Measurements from ENCODE around the gene SMCO4. TPM values are rescaled to one million over a fixed set of nuclear protein-coding genes. Genes with fewer than 3 reads are reported as not detected.

SMCO4 gene
- total RNA-seq, 2 experiments from 2014 or later = 0.30 TPM; not detected in 1

GRCh38 chr11:93564895-93565294 lies 21.7 kb upstream of the SMCO4 start:
- Histone ChIP-seq H3K27me3 (ENCODE audit: control insufficient read depth in 1 of 2, insufficient read depth in 2 of 2, low read length in 2 of 2) (peaks cover 0 to 6% of the 10 kb centered on the region in 2 experiments), H3K36me3 (ENCODE audit: insufficient read depth, low read length) (no peaks in the 10 kb centered on the region), H3K9me3 (ENCODE audit: control insufficient read depth in 1 of 2, insufficient read depth in 1 of 2, low read length in 2 of 2) (no peaks in the 10 kb centered on the region), H3K4me3 (ENCODE audit: low read length) (no peak overlapping the region), H3K27ac (ENCODE audit: low read depth in 1 of 2, low read length in 2 of 2) (no peak overlapping the region), H3K4me1 (ENCODE audit: insufficient read depth, low read length) (peaks cover under 1% of the 10 kb centered on the region)
- POLR2A ChIA-PET = no interaction called here
- Mint-ChIP-seq H3K27ac (no peak overlapping the region), H3K9me3 (no peaks in the 10 kb centered on the region), H3K27me3 (no peaks in the 10 kb centered on the region), H3K4me1 (ENCODE audit: low read depth) (no peaks in the 10 kb centered on the region), H3K4me3 (no peak overlapping the region), H3K36me3 (ENCODE audit: low read depth) (no peaks in the 10 kb centered on the region)
- CTCF ChIA-PET = no interaction called here
- DNase-seq (no peak), ATAC-seq (ENCODE audit: poor library complexity) (no peak)
- TF ChIP-seq CTCF (IDR thresholded peaks at IDR 0.05) = no peak
- intact Hi-C loops (cut with DNase I, micrococcal nuclease) = no loop called here

GRCh38 chr11:93563857-93564256 lies 20.7 kb upstream of the SMCO4 start:
- Mint-ChIP-seq H3K27me3 (no peaks in the 10 kb centered on the region), H3K9me3 (no peaks in the 10 kb centered on the region), H3K36me3 (ENCODE audit: low read depth) (no peaks in the 10 kb centered on the region), H3K27ac (no peak overlapping the region), H3K4me3 (no peak overlapping the region), H3K4me1 (ENCODE audit: low read depth) (peaks cover 6% of the 10 kb centered on the region)
- Histone ChIP-seq H3K27me3 (ENCODE audit: control insufficient read depth in 1 of 2, insufficient read depth in 2 of 2, low read length in 2 of 2) (peaks cover 0 to 5% of the 10 kb centered on the region in 2 experiments), H3K4me3 (ENCODE audit: low read length) (no peak overlapping the region), H3K27ac (ENCODE audit: low read depth in 1 of 2, low read length in 2 of 2) (no peak overlapping the region), H3K4me1 (ENCODE audit: insufficient read depth, low read length) (peaks cover 3% of the 10 kb centered on the region), H3K9me3 (ENCODE audit: control insufficient read depth in 1 of 2, insufficient read depth in 1 of 2, low read length in 2 of 2) (no peaks in the 10 kb centered on the region), H3K36me3 (ENCODE audit: insufficient read depth, low read length) (no peaks in the 10 kb centered on the region)
- ChIA-PET CTCF (no interaction called here), POLR2A (no interaction called here)
- ATAC-seq (ENCODE audit: poor library complexity) (no peak), DNase-seq (no peak)
- intact Hi-C loops (cut with DNase I, micrococcal nuclease) = no loop called here
- TF ChIP-seq CTCF (IDR thresholded peaks at IDR 0.05) = no peak

GRCh38 chr11:93560199-93560932 lies 17.2 kb upstream of the SMCO4 start:
- ChIA-PET POLR2A (no interaction called here), CTCF (no interaction called here)
- no peaks in the 10 kb centered on the region for H3K36me3 Mint-ChIP-seq (ENCODE audit: low read depth)
- H3K4me1 ChIP-seq (ENCODE audit: insufficient read depth, low read length) = peaks cover 3% of the 10 kb centered on the region
- no peak for ATAC-seq (ENCODE audit: poor library complexity)
- TF ChIP-seq CTCF (IDR thresholded peaks at IDR 0.05) = no peak
- H3K4me3 Mint-ChIP-seq = no peak overlapping the region
- H3K27me3 Mint-ChIP-seq = peaks cover 10% of the 10 kb centered on the region
- no peak overlapping the region for H3K4me3 ChIP-seq (ENCODE audit: low read length)
- no peak overlapping the region for H3K27ac Mint-ChIP-seq
- H3K27ac ChIP-seq (ENCODE audit: low read depth in 1 of 2, low read length in 2 of 2) = no peak overlapping the region
- intact Hi-C loops (cut with DNase I, micrococcal nuclease) = no loop called here
- H3K4me1 Mint-ChIP-seq (ENCODE audit: low read depth) = peaks cover 6% of the 10 kb centered on the region
- H3K36me3 ChIP-seq (ENCODE audit: insufficient read depth, low read length) = no peaks in the 10 kb centered on the region
- no peaks in the 10 kb centered on the region for H3K9me3 Mint-ChIP-seq
- H3K9me3 ChIP-seq (ENCODE audit: control insufficient read depth in 1 of 2, insufficient read depth in 1 of 2, low read length in 2 of 2) = no peaks in the 10 kb centered on the region
- DNase-seq = no peak
- H3K27me3 ChIP-seq (ENCODE audit: control insufficient read depth in 1 of 2, insufficient read depth in 2 of 2, low read length in 2 of 2) = peaks cover 2 to 6% of the 10 kb centered on the region in 2 experiments

All from CD4-positive, alpha-beta T cell (primary cell).